Suprapubic skin (tissue), 4 donors: ENCODE data around the gene AKT1S1. TPM values are rescaled to one million over a fixed set of nuclear protein-coding genes. Genes with fewer than 3 reads are reported as not detected.

ENCODE experiments used
- DNase-seq, 2 donors: peaks; one replicate each; pipeline ENCODE4 v3.0.0-alpha.2; 2019; ENCODE audit warnings: low spot score in 2 of 2
- H3K27ac ChIP-seq: fragments of 200-600 bp; sonication (generic); one replicate; pipeline ENCODE4 v1.5.1; 2019
- H3K27me3 ChIP-seq: fragments of 200-600 bp; sonication (generic); one replicate; pipeline ENCODE4 v1.5.1; 2019
- H3K36me3 ChIP-seq: fragments of 200-600 bp; sonication (generic); one replicate; pipeline ENCODE4 v1.5.1; 2019
- H3K4me1 ChIP-seq: fragments of 200-600 bp; sonication (generic); one replicate; pipeline ENCODE4 v1.5.1; 2019
- H3K4me3 ChIP-seq: fragments of 200-600 bp; sonication (generic); one replicate; pipeline ENCODE4 v1.5.1; 2019; ENCODE audit warnings: mild to moderate bottlenecking
- H3K9me3 ChIP-seq: fragments of 200-600 bp; sonication (generic); one replicate; pipeline ENCODE4 v1.5.1; 2019
- CTCF ChIP-seq, 2 donors: fragments of 200-600 bp in 1 of 2; fragments of 450-650 bp in 1 of 2; sonication (generic) in 1 of 2; IDR thresholded peaks; one replicate each; pipeline ENCODE4 v1.5.1; 2016 to 2019; ENCODE audit warnings: antibody characterized with exemption in 2 of 2, mild to moderate bottlenecking in 1 of 2, moderate library complexity in 1 of 2
- EP300 ChIP-seq: sonication (generic); formaldehyde crosslinking; IDR thresholded peaks from one replicate; pipeline ENCODE4 v1.6.1; 2017; ENCODE audit warnings: antibody characterized with exemption
- POLR2A ChIP-seq, 2 donors: fragments of 450-650 bp; IDR thresholded peaks; one replicate each; pipeline ENCODE4 v1.6.1; 2017; ENCODE audit warnings: antibody characterized with exemption in 2 of 2, mild to moderate bottlenecking in 2 of 2, moderate library complexity in 2 of 2
- POLR2AphosphoS5 ChIP-seq, 3 donors: sonication (generic); formaldehyde crosslinking; IDR thresholded peaks; one replicate each; pipeline ENCODE4 v1.6.1; 2017; ENCODE audit warnings: antibody characterized with exemption in 3 of 3
- WGBS: methylation state at CpG from one replicate; pipeline ENCODE4 v1.1.5; 2018; 5-methylcytosine and 5-hydroxymethylcytosine counted together
- total RNA-seq, 4 donors: library from RNA; depleted of rRNA; stranded (reverse); fragments of >200 nt; gene quantifications; one replicate each; pipeline ENCODE4 v1.1.0, GENCODE V29; 2016

Gene AKT1S1
- total RNA-seq, 4 donors from 2014 or later = 19.3 to 25.1 (median 20.0) TPM

- Histone ChIP-seq H3K4me1 (peaks cover 4% of the 10 kb centered on the region), H3K27me3 (no peaks in the 10 kb centered on the region), H3K4me3 (no peak overlapping the region), H3K9me3 (no peaks in the 10 kb centered on the region), H3K36me3 (peaks cover 4% of the 10 kb centered on the region), H3K27ac (no peak overlapping the region)
- no peak for DNase-seq
- 74% methylated on average over 13 of the region's 18 CpGs for WGBS
- TF ChIP-seq POLR2AphosphoS5 (IDR thresholded peaks at IDR 0.05) (no peak), CTCF (IDR thresholded peaks at IDR 0.05) (no peak), POLR2A (IDR thresholded peaks at IDR 0.05) (no peak), EP300 (no peak)
These were observed 32.7 kb downstream of the AKT1S1 start for GRCh38 chr19:49844138-49845095.

- no peak for TF ChIP-seq POLR2AphosphoS5 (IDR thresholded peaks at IDR 0.05)
- no peak for TF ChIP-seq POLR2A (IDR thresholded peaks at IDR 0.05)
- no peak for TF ChIP-seq CTCF (IDR thresholded peaks at IDR 0.05)
- TF ChIP-seq EP300 = no peak
- H3K4me1 ChIP-seq = peaks cover 4% of the 10 kb centered on the region
- no peaks in the 10 kb centered on the region for H3K27me3 ChIP-seq
- WGBS = 74% methylated on average over 3 of the region's 3 CpGs
- H3K27ac ChIP-seq = no peak overlapping the region
- no peaks in the 10 kb centered on the region for H3K9me3 ChIP-seq
- peaks cover 8% of the 10 kb centered on the region for H3K36me3 ChIP-seq
- DNase-seq = no peak
- no peak overlapping the region for H3K4me3 ChIP-seq
These were observed 33.9 kb downstream of the AKT1S1 start for GRCh38 chr19:49843265-49843664.

GRCh38 chr19:49840736-49841249 lies 36.4 kb downstream of the AKT1S1 start:
- WGBS = 89% methylated on average over 17 of the region's 17 CpGs
- no peaks in the 10 kb centered on the region for H3K4me1 ChIP-seq
- no peaks in the 10 kb centered on the region for H3K9me3 ChIP-seq
- no peak for DNase-seq
- no peak for TF ChIP-seq POLR2A (IDR thresholded peaks at IDR 0.05)
- no peak for TF ChIP-seq POLR2AphosphoS5 (IDR thresholded peaks at IDR 0.05)
- TF ChIP-seq EP300 = no peak
- no peak overlapping the region for H3K27ac ChIP-seq
- H3K4me3 ChIP-seq = no peak overlapping the region
- H3K36me3 ChIP-seq = peaks cover 27% of the 10 kb centered on the region
- H3K27me3 ChIP-seq = no peaks in the 10 kb centered on the region

GRCh38 chr19:49840321-49840720 lies 36.8 kb downstream of the AKT1S1 start:
- Histone ChIP-seq H3K27me3 (no peaks in the 10 kb centered on the region), H3K4me1 (no peaks in the 10 kb centered on the region), H3K9me3 (no peaks in the 10 kb centered on the region), H3K36me3 (peaks cover 32% of the 10 kb centered on the region), H3K4me3 (no peak overlapping the region), H3K27ac (no peak overlapping the region)
- no peak for DNase-seq
- TF ChIP-seq POLR2A (IDR thresholded peaks at IDR 0.05) (no peak), POLR2AphosphoS5 (IDR thresholded peaks at IDR 0.05) (no peak), CTCF (IDR thresholded peaks at IDR 0.05) (no peak), EP300 (no peak)
- 88% methylated on average over 11 of the region's 11 CpGs for WGBS

GRCh38 chr19:49839713-49840112 lies 37.4 kb downstream of the AKT1S1 start:
- no peak for DNase-seq
- H3K27ac ChIP-seq = no peak overlapping the region
- no peak for TF ChIP-seq POLR2A (IDR thresholded peaks at IDR 0.05)
- TF ChIP-seq EP300 = no peak
- no peak for TF ChIP-seq CTCF (IDR thresholded peaks at IDR 0.05)
- TF ChIP-seq POLR2AphosphoS5 (IDR thresholded peaks at IDR 0.05) = no peak
- no peaks in the 10 kb centered on the region for H3K9me3 ChIP-seq
- no peak overlapping the region for H3K4me3 ChIP-seq
- H3K36me3 ChIP-seq = peaks cover 38% of the 10 kb centered on the region
- 88% methylated on average over 11 of the region's 11 CpGs for WGBS
- no peaks in the 10 kb centered on the region for H3K27me3 ChIP-seq
- no peaks in the 10 kb centered on the region for H3K4me1 ChIP-seq
